GM19455 (cell line): ENCODE measurements around the gene ETS2.

ENCODE experiments used
- ATAC-seq: cut with Tn5 transposase; IDR thresholded peaks from one replicate; pipeline ENCODE4 v1.9.1; 2021; ENCODE audit not compliant: unreplicated experiment

ETS2 gene

GRCh38 chr21:38858026-38858811, 52.5 kb downstream of the ETS2 start:
- no peak for ATAC-seq

- ATAC-seq, result no peak
Observed at GRCh38 chr21:38858812-38859205, 53.1 kb downstream of the ETS2 start.

DNA sequence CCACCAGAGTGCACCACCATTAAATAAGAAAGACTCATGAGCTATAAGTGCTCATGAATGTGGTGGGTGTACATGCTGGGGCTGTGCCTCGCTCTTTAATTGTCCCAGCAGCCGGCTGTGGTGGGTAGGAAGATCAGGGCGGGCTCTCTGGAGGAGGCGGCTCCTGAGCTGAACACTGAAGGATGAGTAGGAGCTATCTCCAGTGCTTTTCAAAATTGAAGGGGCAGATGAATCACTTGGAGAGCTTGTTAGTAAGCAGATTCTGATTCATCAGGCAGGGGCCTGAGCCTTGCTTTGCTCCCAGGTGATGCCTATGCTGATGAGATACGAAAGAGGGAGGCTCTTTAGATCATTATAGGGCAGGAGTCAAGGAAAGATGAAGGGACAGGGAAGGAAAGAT, 54.1 kb downstream of the ETS2 start:
- ATAC-seq, result no peak

DNA sequence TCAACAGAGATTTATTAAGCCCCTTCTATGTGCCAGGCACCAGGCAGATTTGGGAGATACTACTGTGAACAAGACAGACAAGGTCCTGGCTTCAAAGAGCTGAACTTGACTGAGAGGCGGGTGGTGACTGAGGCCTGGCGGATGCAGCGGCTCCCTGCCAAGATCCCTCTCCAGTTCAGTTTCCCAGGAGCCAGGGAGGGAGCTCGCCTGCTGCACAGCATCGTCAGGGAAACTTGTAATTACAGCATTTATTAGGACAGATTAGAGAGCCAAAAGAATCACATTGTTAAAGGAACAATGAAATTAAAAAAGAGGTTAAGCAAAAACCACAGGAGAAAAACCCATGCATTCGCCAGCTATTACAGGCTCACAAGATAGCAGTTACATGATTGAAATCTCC, 55.3 kb downstream of the ETS2 start:
- no peak for ATAC-seq

GRCh38 chr21:38861989-38862683, 56.4 kb downstream of the ETS2 start:
- ATAC-seq, result peak; percentile 68

DNA sequence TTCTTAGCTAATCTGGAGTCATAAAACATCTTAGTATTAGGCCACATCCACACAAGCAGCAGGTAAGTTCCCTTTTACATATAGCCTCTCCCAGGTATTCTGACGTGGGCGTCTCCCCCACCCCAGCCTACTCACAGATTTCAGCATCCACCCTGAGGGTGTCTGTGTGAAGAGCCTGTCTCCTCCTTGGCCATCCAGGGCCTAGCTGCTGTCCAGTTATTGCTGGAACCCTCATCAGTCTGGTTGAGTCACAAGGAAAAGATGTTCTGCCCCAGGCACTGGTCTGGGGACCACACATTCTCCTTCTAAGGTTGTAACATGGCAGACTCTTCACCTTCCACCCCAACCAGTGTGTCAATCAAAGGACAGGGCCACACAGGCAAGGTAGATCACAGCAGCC, 57.6 kb downstream of the ETS2 start:
- no peak for ATAC-seq

GRCh38 chr21:38863843-38864363, 58.2 kb downstream of the ETS2 start:
- no peak for ATAC-seq

DNA sequence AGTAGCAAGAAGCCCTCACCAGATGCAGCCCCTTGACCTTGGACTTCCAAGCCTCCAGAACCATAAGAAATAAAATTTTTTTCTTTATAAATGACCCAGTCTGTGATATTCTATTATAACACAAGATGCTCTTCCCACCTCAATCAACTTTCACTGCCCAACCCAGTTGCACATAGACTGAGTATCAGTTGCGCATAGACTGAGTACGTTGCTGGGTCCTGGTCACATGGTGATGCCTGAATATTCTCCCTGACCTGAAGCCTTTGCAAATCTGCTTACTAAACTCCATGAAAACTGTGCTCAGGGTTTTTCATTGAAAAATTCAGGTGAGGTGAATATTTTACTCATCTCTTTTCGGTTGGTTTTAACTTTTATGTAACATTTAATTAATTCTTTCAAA, 59.2 kb downstream of the ETS2 start:
- no peak for ATAC-seq

GRCh38 chr21:38869196-38869595, 63.5 kb downstream of the ETS2 start:
- ATAC-seq, result no peak

- no peak for ATAC-seq
Observed at GRCh38 chr21:38869946-38870345, 64.2 kb downstream of the ETS2 start.
